ENCODE data around the gene TCF7L2. TPM values are rescaled to one million over a fixed set of nuclear protein-coding genes. Genes with fewer than 3 reads are reported as not detected.
"Not testable (repeated sequence)": the region's sequence is repeated elsewhere in the genome, so short reads cannot be mapped to it uniquely, and the experiment has no call there.

TCF7L2 gene
- total and polyA plus RNA-seq, 2 experiments from 2014 or later, result 27.5 to 33.7 TPM

DNA sequence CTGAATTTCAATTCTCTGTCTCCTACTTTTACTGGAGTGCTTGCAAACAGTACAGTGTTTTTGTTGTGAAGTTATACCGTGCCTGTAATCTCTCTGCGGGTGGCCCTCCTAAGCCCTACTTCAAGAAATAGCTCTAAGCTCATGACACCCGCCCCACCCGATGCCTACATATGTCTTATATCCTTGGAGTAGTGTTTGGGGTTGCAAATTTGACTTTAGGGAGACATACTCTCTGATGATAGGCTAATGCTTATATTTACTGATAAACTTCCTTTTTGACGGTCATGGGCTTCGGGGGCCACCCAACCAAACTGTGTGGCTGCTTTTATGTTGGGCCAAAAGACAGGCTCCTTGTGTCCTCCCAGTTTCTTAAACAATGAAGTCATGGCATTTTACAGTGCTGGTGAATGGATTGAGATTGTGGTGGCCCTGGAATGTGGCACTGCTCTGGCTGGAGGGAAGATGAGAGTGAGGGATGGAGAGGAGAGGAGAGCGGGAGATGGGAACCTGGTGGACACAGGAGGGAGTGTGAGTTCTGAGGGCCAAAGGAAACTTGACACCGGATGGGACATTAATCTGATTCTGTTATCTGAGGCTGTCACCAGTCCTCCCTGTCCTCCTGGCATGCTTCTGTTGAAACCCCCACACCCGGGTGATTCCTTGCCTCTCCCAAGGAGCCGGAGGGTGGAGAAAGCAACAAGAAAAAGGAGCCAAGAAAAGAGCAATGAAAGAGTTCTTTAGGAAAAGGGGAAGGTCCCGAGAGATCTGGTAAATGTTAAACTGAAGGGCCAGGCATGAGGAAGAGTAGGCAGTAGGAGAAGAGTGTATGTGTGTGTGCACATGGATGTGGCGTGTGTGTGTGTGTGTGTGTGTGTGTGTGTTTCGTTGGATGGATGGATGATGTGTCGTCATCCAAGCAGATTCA is 113.3 kb downstream of the TCF7L2 start:
- H3K4me3 ChIP-seq, result no peak overlapping the region
- peak overlapping the region; percentile 30 for H3K27ac ChIP-seq
- peak; percentile 28 to 54 for DNase-seq (ENCODE audit: low read depth in 1 of 2, low spot score in 1 of 2)
- TF ChIP-seq, protein P1, sequence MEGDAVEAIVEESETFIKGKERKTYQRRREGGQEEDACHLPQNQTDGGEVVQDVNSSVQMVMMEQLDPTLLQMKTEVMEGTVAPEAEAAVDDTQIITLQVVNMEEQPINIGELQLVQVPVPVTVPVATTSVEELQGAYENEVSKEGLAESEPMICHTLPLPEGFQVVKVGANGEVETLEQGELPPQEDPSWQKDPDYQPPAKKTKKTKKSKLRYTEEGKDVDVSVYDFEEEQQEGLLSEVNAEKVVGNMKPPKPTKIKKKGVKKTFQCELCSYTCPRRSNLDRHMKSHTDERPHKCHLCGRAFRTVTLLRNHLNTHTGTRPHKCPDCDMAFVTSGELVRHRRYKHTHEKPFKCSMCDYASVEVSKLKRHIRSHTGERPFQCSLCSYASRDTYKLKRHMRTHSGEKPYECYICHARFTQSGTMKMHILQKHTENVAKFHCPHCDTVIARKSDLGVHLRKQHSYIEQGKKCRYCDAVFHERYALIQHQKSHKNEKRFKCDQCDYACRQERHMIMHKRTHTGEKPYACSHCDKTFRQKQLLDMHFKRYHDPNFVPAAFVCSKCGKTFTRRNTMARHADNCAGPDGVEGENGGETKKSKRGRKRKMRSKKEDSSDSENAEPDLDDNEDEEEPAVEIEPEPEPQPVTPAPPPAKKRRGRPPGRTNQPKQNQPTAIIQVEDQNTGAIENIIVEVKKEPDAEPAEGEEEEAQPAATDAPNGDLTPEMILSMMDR (IDR thresholded peaks at IDR 0.05; ENCODE audit: low read depth, low read length), result no peak
- H3K9me3 ChIP-seq (ENCODE audit: low read depth), result no peaks in the 10 kb centered on the region
- peaks cover 68% of the 10 kb centered on the region for H3K4me1 ChIP-seq (ENCODE audit: low read depth)
- no peaks in the 10 kb centered on the region for H3K27me3 ChIP-seq
- H3K36me3 ChIP-seq, result no peaks in the 10 kb centered on the region

DNA sequence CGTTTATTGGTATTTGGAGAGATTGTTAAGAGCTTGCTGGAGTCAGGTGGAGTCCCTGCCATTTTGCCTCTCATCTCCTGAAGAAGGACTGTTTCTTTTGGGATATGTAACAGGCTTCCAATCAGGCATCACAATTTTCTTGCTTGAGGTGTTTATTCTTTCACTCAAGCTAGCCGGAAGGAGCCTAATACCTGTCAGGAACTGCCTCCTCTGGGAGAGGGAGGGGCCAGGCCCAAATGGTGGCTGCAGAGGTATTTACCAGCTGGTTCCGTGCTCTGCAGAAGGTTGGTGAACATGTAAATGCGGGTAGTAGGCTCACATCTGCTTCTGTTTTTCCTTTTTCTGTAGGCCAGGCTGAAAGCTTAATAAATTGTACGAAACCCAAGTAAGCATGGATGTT is 114.0 kb downstream of the TCF7L2 start:
- no peaks in the 10 kb centered on the region for H3K9me3 ChIP-seq (ENCODE audit: low read depth)
- peaks cover 61% of the 10 kb centered on the region for H3K4me1 ChIP-seq (ENCODE audit: low read depth)
- no peak for DNase-seq (ENCODE audit: low read depth in 1 of 2, low spot score in 1 of 2)
- TF ChIP-seq, protein P1 (IDR thresholded peaks at IDR 0.05; ENCODE audit: low read depth, low read length), result no peak
- no peaks in the 10 kb centered on the region for H3K27me3 ChIP-seq
- H3K4me3 ChIP-seq, result no peak overlapping the region
- no peaks in the 10 kb centered on the region for H3K36me3 ChIP-seq
- H3K27ac ChIP-seq, result no peak overlapping the region

DNA sequence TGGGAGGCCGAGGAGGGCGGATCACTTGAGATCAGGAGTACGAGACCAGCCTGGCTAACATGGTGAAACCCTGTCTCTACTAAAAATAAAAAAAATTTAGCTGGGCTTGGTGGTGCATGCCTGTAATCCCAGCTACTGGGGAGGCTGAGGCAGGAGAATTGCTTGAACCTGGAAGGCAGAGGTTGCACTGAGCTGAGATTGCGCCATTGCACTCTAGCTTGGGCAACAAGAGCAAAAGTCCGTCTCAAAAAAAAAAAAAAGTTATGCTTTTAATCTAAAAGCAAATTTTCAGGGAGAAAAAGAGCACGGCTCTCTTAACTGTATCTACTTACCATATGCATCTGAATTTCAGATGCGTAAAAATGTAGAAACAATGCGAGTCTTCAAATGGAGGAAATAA is 116.1 kb downstream of the TCF7L2 start:
- not testable (repeated sequence) for H3K36me3 ChIP-seq; H3K27me3 ChIP-seq; DNase-seq (ENCODE audit: low read depth in 1 of 2, low spot score in 1 of 2); H3K4me3 ChIP-seq; H3K9me3 ChIP-seq (ENCODE audit: low read depth); H3K27ac ChIP-seq
- H3K4me1 ChIP-seq (ENCODE audit: low read depth), result peaks cover 43% of the 10 kb centered on the region

DNA sequence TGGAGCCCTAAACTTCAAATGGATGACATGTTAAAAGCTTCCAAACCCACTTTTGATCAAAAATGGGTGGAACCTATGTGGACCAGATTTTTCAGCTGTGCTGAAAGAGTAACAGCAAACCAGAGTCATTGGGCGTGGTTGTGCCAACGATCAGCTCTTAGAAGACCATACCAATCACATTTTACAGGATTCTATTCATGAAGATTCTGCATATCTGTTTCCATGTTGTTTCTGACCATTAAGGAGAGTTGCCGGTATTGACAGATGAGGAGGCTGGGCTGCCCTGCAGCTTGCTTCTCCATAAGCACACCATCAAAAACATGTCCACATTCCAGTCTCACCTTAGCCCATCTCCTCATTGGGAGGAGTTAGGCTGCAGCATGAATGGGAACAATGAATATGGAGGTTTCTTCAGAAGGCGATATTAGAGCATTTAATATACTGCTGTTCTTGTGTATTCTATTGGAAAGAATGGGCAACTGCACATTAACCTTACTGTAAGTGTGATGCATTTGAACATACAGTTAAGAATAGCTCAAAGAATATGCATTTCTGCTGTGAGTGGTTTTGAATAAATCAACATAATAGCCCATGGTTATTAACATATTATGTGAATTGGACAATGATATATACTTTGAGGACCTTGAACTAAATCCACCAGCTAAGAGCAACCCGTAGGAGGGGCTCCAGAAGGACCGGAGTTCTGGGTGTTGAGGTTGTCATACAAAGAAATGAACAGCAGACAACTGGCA is 116.7 kb downstream of the TCF7L2 start:
- H3K4me1 ChIP-seq (ENCODE audit: low read depth), result peaks cover 43% of the 10 kb centered on the region
- H3K9me3 ChIP-seq (ENCODE audit: low read depth), result no peaks in the 10 kb centered on the region
- DNase-seq (ENCODE audit: low read depth in 1 of 2, low spot score in 1 of 2), result no peak
- no peak overlapping the region for H3K4me3 ChIP-seq
- H3K27ac ChIP-seq, result no peak overlapping the region
- peaks cover 4% of the 10 kb centered on the region for H3K36me3 ChIP-seq
- H3K27me3 ChIP-seq, result no peaks in the 10 kb centered on the region
- TF ChIP-seq, protein P1 (IDR thresholded peaks at IDR 0.05; ENCODE audit: low read depth, low read length), result no peak

DNA sequence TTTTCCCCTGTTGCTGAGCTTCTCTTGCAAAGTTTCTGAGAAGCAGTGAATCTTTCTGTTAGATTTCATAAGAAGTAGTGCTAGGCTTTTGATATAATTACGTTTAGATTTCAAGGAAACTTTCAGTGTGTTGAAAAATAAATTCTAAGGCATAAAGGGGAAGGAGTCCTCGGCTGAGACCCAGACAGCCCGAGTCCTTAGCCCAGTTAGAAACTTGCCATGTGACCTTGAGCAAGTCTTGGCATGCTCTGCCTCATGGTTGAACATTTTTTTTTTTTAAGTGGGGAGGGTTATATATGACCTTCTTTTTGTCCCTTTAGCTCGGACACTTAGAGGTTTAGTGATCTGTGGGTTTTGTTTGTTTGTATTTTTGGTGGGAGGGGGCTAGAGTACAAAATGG is 117.5 kb downstream of the TCF7L2 start:
- no peak overlapping the region for H3K27ac ChIP-seq
- no peaks in the 10 kb centered on the region for H3K27me3 ChIP-seq
- H3K4me3 ChIP-seq, result no peak overlapping the region
- H3K36me3 ChIP-seq, result peaks cover 4% of the 10 kb centered on the region
- no peaks in the 10 kb centered on the region for H3K9me3 ChIP-seq (ENCODE audit: low read depth)
- TF ChIP-seq, protein P1 (IDR thresholded peaks at IDR 0.05; ENCODE audit: low read depth, low read length), result no peak
- H3K4me1 ChIP-seq (ENCODE audit: low read depth), result peaks cover 36% of the 10 kb centered on the region
- DNase-seq (ENCODE audit: low read depth in 1 of 2, low spot score in 1 of 2), result no peak

All from cardiac muscle cell (in vitro differentiated cells and primary cell).